ENCODE results near the gene AGFG1.

GRCh38 chr2:227582369-227582768, 110.4 kb downstream of the AGFG1 start:
- no peak for TF ChIP-seq CTCF (conservative IDR thresholded peaks at IDR 0.05)
- TF ChIP-seq EZH2 (IDR thresholded peaks at IDR 0.05; ENCODE audit: low read depth), result no peak
